K562 (cell line): ENCODE measurements around the gene DENND6B. TPM values are rescaled to one million over a fixed set of nuclear protein-coding genes. Genes with fewer than 3 reads are reported as not detected.
A peak's percentile ranks its signal among the peaks of the same experiment; 100 is the strongest.

ENCODE experiments used
- ATAC-seq: fragments of 200-7000 bp; cut with Tn5 transposase; 3 replicates; pipeline ENCODE4 v1.9.1; 2020; ENCODE audit warnings: moderate library complexity
- BruUV-seq: library from RNA; stranded (reverse); fragments of 400-500 nt; replicated peaks from 2 replicates; lab custom pipeline; 2021; lab: Mats Ljungman, UMichigan
- CTCF ChIA-PET: fragments of 300-600 bp; formaldehyde crosslinking; extraction: SDS; loops from one replicate; lab custom pipeline; 2021; ENCODE audit warnings: low intra/inter-chr PET ratio; lab: Yijun Ruan, JAX
- POLR2A ChIA-PET: fragments of 300-600, 350-650 bp; sonication (Branson Sonifier 250); formaldehyde crosslinking; extraction: SDS; loops from one replicate; lab custom pipeline; 2021; ENCODE audit warnings: antibody characterized with exemption, inconsistent platforms; lab: Yijun Ruan, JAX
- DNase-seq, 4 experiments: peaks; one replicate each; pipeline versions ENCODE4 v3.0.0 to v3.0.0-alpha.2; 2011 to 2018; ENCODE audit warnings: low spot score in 3 of 4, mixed read lengths in 3 of 4; ENCODE audit errors: extremely low read depth in 1 of 4
- FAIRE-seq: peaks from 2 replicates; lab custom pipeline; 2011; peaks lifted over from hg19 to GRCh38; lab: Jason Lieb, UNC
- H2AFZ ChIP-seq: 2 replicates; pipeline ENCODE4 v1.6.0; 2011; ENCODE audit warnings: low read depth, low read length, control low read depth, inconsistent platforms
- H3K27ac ChIP-seq: fragments of 200-600 bp; 3 replicates; pipeline ENCODE4 v1.8.0; 2011; ENCODE audit warnings: low read depth, mild to moderate bottlenecking, control low read depth, inconsistent platforms, low read length, moderate library complexity, mixed read lengths; ENCODE audit errors: extremely low read depth
- H3K27me3 ChIP-seq, 2 experiments: fragments of 300-600 bp in 1 of 2; 2 replicates in 1 of 2; 3 replicates in 1 of 2; pipeline versions ENCODE4 v1.6.0 to v1.8.0; 2011; ENCODE audit warnings: inconsistent platforms in 2 of 2, low read length in 2 of 2, mild to moderate bottlenecking in 1 of 2, mixed read lengths in 1 of 2, moderate library complexity in 1 of 2; ENCODE audit not compliant: control insufficient read depth in 2 of 2, insufficient read depth in 2 of 2
- H3K36me3 ChIP-seq: fragments of 300-600 bp; 3 replicates; pipeline ENCODE4 v1.8.0; 2011; ENCODE audit warnings: mild to moderate bottlenecking, low read length, inconsistent platforms; ENCODE audit not compliant: control insufficient read depth, insufficient read depth
- H3K4me1 ChIP-seq, 2 experiments: fragments of 200-600 bp in 1 of 2; replicated peaks in 1 of 2; 2 replicates in 1 of 2; 3 replicates in 1 of 2; pipeline versions ENCODE4 v1.5.1 to v1.8.0; 2011; ENCODE audit warnings: inconsistent platforms in 2 of 2, low read length in 2 of 2, mild to moderate bottlenecking in 1 of 2, mixed read lengths in 1 of 2, moderate library complexity in 1 of 2; ENCODE audit not compliant: control insufficient read depth in 2 of 2, insufficient read depth in 2 of 2
- H3K4me2 ChIP-seq: 2 replicates; pipeline ENCODE4 v1.6.1; 2011; ENCODE audit warnings: low read length, control low read depth, inconsistent platforms, mixed read lengths; ENCODE audit not compliant: insufficient read depth
- H3K4me3 ChIP-seq: fragments of 200-600 bp; sonication (generic), shearing (Covaris generic); 2 replicates; pipeline ENCODE4 v1.5.1; 2016; ENCODE audit warnings: control low read depth, inconsistent platforms
- H3K79me2 ChIP-seq: fragments of 200-600 bp; 3 replicates; pipeline ENCODE4 v1.8.0; 2011; ENCODE audit warnings: low read length, inconsistent platforms; ENCODE audit not compliant: control insufficient read depth, insufficient read depth
- H3K9ac ChIP-seq, 2 experiments: 2 replicates each; pipeline versions ENCODE4 v1.6.0 to v1.6.1; 2011; ENCODE audit warnings: low read depth in 2 of 2, low read length in 2 of 2, control low read depth in 1 of 2, inconsistent platforms in 1 of 2, mild to moderate bottlenecking in 1 of 2, mixed read lengths in 1 of 2; ENCODE audit not compliant: insufficient read depth in 1 of 2
- H3K9me1 ChIP-seq: one replicate; pipeline ENCODE4 v1.6.0; 2011; ENCODE audit warnings: inconsistent platforms, mild to moderate bottlenecking, low read length, moderate library complexity; ENCODE audit not compliant: control insufficient read depth, insufficient read depth
- H3K9me3 ChIP-seq: replicated peaks from 2 replicates; pipeline ENCODE4 v1.5.1; 2011; ENCODE audit warnings: low read depth, low read length, inconsistent platforms; ENCODE audit not compliant: control insufficient read depth, insufficient read depth
- H4K20me1 ChIP-seq: replicated peaks from 2 replicates; pipeline ENCODE4 v1.6.1; 2011; ENCODE audit warnings: low read length, inconsistent platforms, mixed read lengths; ENCODE audit not compliant: control insufficient read depth, insufficient read depth
- ARID1B ChIP-seq: fragments of 450-650 bp; IDR thresholded peaks from 2 replicates; pipeline ENCODE4 v1.6.1; 2016; ENCODE audit warnings: antibody characterized with exemption, mild to moderate bottlenecking, inconsistent platforms
- BHLHE40 ChIP-seq: IDR thresholded peaks from 2 replicates; pipeline ENCODE4 v1.6.1; 2011; ENCODE audit warnings: low read length, improper control_type of control experiment
- C11orf30 ChIP-seq: fragments of 450-650 bp; IDR thresholded peaks from 2 replicates; pipeline ENCODE4 v1.6.1; 2016; ENCODE audit warnings: low read depth, mild to moderate bottlenecking
- CBX1 ChIP-seq: sonication (generic); IDR thresholded peaks from 2 replicates; pipeline ENCODE4 v1.6.1; 2016; ENCODE audit warnings: antibody characterized with exemption, low read depth, mild to moderate bottlenecking
- HMG20B ChIP-seq: fragments of 250-450 bp; sonication (Bioruptor Pico); IDR thresholded peaks from 2 replicates; pipeline ENCODE4 v1.5.0; 2021; ENCODE audit warnings: mild to moderate bottlenecking
- NFIC ChIP-seq: fragments of 450-650 bp; IDR thresholded peaks from 2 replicates; pipeline ENCODE4 v1.6.1; 2017; ENCODE audit warnings: mild to moderate bottlenecking, inconsistent platforms
- POLR2G ChIP-seq: fragments of 200-400 bp; formaldehyde crosslinking; IDR thresholded peaks from 2 replicates; pipeline ENCODE4 v1.6.1; 2017; ENCODE audit warnings: low read depth, mild to moderate bottlenecking, antibody characterized with exemption, low read length, moderate library complexity
- TCF7L2 ChIP-seq: fragments of 150-350 bp; IDR thresholded peaks from 2 replicates; pipeline ENCODE4 v1.6.1; 2016; ENCODE audit warnings: low read depth, mild to moderate bottlenecking, low read length, moderate library complexity
- XRCC5 ChIP-seq: fragments of 200-400 bp; formaldehyde crosslinking; IDR thresholded peaks from 2 replicates; pipeline ENCODE4 v1.6.1; 2017; ENCODE audit warnings: low read depth, mild to moderate bottlenecking, low read length
- ZNF146 ChIP-seq: IDR thresholded peaks from one replicate; pipeline ENCODE4 v1.6.1; 2018; ENCODE audit warnings: missing compliant biosample characterization; ENCODE audit not compliant: unreplicated experiment
- ZNF316 ChIP-seq: fragments of 450-650 bp; IDR thresholded peaks from 2 replicates; pipeline ENCODE4 v1.6.1; 2016
- WGBS: fragments of 100-300 bp; shearing (Covaris generic); methylation state at CpG from one replicate; pipeline ENCODE4 v1.1.6; 2016; ENCODE audit warnings: low coverage, mixed read lengths; ENCODE audit not compliant: insufficient coverage; ENCODE audit errors: missing lambda C conversion rate; 5-methylcytosine and 5-hydroxymethylcytosine counted together
- in situ Hi-C: fragments of 300-500 bp; cut with MboI; formaldehyde crosslinking; loops from 4 replicates; pipeline ENCODE4 v1.15.0; 2018; ENCODE audit warnings: inconsistent platforms, mixed read lengths
- intact Hi-C: fragments of 100-400 bp; cut with micrococcal nuclease; formaldehyde crosslinking; loops from 2 replicates; pipeline ENCODE4 v1.14.2; 2022
- polyA plus RNA-seq, 8 experiments: library from polyadenylated mRNA; depleted of rRNA in 4 of 8; stranded (reverse) in 5 of 8; unstranded in 3 of 8; fragments of >200 nt; fragmentation: Nextera tagmentation in 2 of 8; fragmentation: Illumina TruSeq in 1 of 8; extraction: Ambion mirVana in 2 of 8; extraction: Trizol in 1 of 8; gene quantifications; 2 replicates each; pipeline versions ENCODE4 v1.2.1 to v1.2.3, GENCODE V29; 2011 to 2014; ENCODE audit warnings: inconsistent platforms in 1 of 8, missing spikeins in 1 of 8
- total RNA-seq, 7 experiments: library from RNA; depleted of rRNA in 6 of 7; stranded (reverse); fragments of >200 nt in 6 of 7; fragmentation: Illumina TruSeq in 2 of 7; extraction: Trizol in 2 of 7; gene quantifications; 2 replicates each; pipeline versions ENCODE4 v1.2.1 to v1.2.3, GENCODE V29; 2011 to 2021; ENCODE audit warnings: low replicate concordance in 1 of 7
- TF ChIP-seq, protein P1 (sequence below): fragments of 250-450 bp; sonication (Bioruptor Pico); IDR thresholded peaks from 2 replicates; pipeline ENCODE4 v1.9.0; 2021; ENCODE audit warnings: mild to moderate bottlenecking, inconsistent platforms
- TF ChIP-seq, protein P2 (sequence below): sonication (generic); formaldehyde crosslinking; IDR thresholded peaks from 2 replicates; pipeline ENCODE4 v1.8.0; 2022; ENCODE audit warnings: missing genetic modification reagents, mild to moderate bottlenecking, moderate library complexity, borderline replicate concordance
- TF ChIP-seq, protein P3 (sequence below): fragments of 250-450 bp; sonication (Bioruptor Pico); IDR thresholded peaks from 2 replicates; pipeline ENCODE4 v1.8.0; 2021; ENCODE audit warnings: moderate library complexity, mild to moderate bottlenecking, inconsistent platforms
- TF ChIP-seq, protein P4 (sequence below): fragments of 450-650 bp; formaldehyde crosslinking; IDR thresholded peaks from 2 replicates; pipeline ENCODE4 v1.4.0; 2020; ENCODE audit warnings: mild to moderate bottlenecking, moderate library complexity

DENND6B gene
- total and polyA plus RNA-seq, 9 of the 15 experiments (the other 6 are each of a cell fraction or from before 2014, with no cell fraction given), result 0.07 to 3.7 (median 1.5) TPM

GRCh38 chr22:50262973-50263617 is 63.7 kb downstream of the DENND6B start (continued):
- TF ChIP-seq, protein P1, sequence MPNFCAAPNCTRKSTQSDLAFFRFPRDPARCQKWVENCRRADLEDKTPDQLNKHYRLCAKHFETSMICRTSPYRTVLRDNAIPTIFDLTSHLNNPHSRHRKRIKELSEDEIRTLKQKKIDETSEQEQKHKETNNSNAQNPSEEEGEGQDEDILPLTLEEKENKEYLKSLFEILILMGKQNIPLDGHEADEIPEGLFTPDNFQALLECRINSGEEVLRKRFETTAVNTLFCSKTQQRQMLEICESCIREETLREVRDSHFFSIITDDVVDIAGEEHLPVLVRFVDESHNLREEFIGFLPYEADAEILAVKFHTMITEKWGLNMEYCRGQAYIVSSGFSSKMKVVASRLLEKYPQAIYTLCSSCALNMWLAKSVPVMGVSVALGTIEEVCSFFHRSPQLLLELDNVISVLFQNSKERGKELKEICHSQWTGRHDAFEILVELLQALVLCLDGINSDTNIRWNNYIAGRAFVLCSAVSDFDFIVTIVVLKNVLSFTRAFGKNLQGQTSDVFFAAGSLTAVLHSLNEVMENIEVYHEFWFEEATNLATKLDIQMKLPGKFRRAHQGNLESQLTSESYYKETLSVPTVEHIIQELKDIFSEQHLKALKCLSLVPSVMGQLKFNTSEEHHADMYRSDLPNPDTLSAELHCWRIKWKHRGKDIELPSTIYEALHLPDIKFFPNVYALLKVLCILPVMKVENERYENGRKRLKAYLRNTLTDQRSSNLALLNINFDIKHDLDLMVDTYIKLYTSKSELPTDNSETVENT (CRISPR knock-in tag), result no peak
- peak; percentile 97 for TF ChIP-seq NFIC

DNA sequence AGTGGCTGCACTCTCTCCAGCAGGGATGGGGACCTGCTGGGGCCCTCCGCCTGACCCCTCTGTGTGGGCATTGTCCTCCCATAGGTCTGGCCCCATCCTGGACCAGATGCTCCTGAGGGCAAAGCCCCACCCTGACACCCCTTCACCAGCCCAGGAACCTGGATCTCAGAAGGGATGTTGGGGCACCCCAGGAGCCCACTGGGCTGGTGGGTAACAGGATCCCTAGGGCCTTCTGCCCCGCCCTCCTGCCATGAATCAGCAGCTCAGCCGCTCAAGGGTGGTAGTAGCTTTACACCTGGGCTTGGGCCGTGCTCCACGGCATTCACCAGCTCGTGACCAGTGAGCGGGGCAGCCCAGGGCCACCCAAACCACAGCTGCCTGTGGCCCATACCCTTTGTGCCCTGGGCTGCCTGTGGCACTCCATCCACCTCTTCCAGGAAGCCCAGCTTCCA is 64.3 kb downstream of the DENND6B start:
- peaks cover 27% of the 10 kb centered on the region for H3K79me2 ChIP-seq
- FAIRE-seq, result peak; percentile 91
- ChIA-PET CTCF (no interaction called here), POLR2A (interaction anchor here (0.6 to 1.9 kb wide), 5 partner anchors 10 to 72 kb away, joined by 3 to 11 read pairs (median 3); partner anchors contain the start of gene HDAC10)
- H3K9me1 ChIP-seq, result no peaks in the 10 kb centered on the region
- BruUV-seq, result no TSS peak
- ATAC-seq, result peak; percentile 80
- H3K36me3 ChIP-seq, result peaks cover 18% of the 10 kb centered on the region; the same call in 1 of the 3 replicates
- DNase-seq, result peak; percentile 46 to 77 (median 62)
- peak overlapping the region; percentile 61 for H3K4me2 ChIP-seq
- peak overlapping the region; percentile 69 to 92 for H3K9ac ChIP-seq
- H4K20me1 ChIP-seq, result no peaks in the 10 kb centered on the region
- in situ Hi-C loops, result no loop called here
- no peaks in the 10 kb centered on the region for H3K27me3 ChIP-seq
- H3K27ac ChIP-seq, result peak overlapping the region; percentile 76
- no peaks in the 10 kb centered on the region for H3K9me3 ChIP-seq
- H3K4me3 ChIP-seq, result no peak overlapping the region
- no CpG with 5 or more reads among the region's 7 CpGs for WGBS
- peaks cover 15 to 85% of the 10 kb centered on the region in 2 experiments; a peak in 4 of 5 replicates for H3K4me1 ChIP-seq
- intact Hi-C loops, result no loop called here
- H2AFZ ChIP-seq, result peak overlapping the region; percentile 55
- no peak for TF ChIP-seq XRCC5
- peak; percentile 51 for TF ChIP-seq POLR2G
- TF ChIP-seq HMG20B, result no peak
- TF ChIP-seq ZNF146, result no peak
- no peak for TF ChIP-seq TCF7L2
- no peak for TF ChIP-seq CBX1
- TF ChIP-seq, protein P2, sequence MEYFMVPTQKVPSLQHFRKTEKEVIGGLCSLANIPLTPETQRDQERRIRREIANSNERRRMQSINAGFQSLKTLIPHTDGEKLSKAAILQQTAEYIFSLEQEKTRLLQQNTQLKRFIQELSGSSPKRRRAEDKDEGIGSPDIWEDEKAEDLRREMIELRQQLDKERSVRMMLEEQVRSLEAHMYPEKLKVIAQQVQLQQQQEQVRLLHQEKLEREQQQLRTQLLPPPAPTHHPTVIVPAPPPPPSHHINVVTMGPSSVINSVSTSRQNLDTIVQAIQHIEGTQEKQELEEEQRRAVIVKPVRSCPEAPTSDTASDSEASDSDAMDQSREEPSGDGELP (CRISPR knock-in tag), result peak; percentile 38; the same call in 1 of the 2 replicates
- TF ChIP-seq, protein P3, sequence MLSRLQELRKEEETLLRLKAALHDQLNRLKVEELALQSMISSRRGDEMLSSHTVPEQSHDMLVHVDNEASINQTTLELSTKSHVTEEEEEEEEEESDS, result no peak
- TF ChIP-seq ZNF316, result peak; percentile 60; the same call in 1 of the 2 replicates
- TF ChIP-seq, protein P4, sequence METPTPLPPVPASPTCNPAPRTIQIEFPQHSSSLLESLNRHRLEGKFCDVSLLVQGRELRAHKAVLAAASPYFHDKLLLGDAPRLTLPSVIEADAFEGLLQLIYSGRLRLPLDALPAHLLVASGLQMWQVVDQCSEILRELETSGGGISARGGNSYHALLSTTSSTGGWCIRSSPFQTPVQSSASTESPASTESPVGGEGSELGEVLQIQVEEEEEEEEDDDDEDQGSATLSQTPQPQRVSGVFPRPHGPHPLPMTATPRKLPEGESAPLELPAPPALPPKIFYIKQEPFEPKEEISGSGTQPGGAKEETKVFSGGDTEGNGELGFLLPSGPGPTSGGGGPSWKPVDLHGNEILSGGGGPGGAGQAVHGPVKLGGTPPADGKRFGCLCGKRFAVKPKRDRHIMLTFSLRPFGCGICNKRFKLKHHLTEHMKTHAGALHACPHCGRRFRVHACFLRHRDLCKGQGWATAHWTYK, result no peak
- TF ChIP-seq BHLHE40, result peak; percentile 46; the same call in 1 of the 2 replicates
- TF ChIP-seq C11orf30, result peak; percentile 71
- 0 out of 2 replicates have a peak, but pooled peaks have one; percentile 15 for TF ChIP-seq ARID1B
